Measurements from ENCODE around the gene UCK2.

DNA sequence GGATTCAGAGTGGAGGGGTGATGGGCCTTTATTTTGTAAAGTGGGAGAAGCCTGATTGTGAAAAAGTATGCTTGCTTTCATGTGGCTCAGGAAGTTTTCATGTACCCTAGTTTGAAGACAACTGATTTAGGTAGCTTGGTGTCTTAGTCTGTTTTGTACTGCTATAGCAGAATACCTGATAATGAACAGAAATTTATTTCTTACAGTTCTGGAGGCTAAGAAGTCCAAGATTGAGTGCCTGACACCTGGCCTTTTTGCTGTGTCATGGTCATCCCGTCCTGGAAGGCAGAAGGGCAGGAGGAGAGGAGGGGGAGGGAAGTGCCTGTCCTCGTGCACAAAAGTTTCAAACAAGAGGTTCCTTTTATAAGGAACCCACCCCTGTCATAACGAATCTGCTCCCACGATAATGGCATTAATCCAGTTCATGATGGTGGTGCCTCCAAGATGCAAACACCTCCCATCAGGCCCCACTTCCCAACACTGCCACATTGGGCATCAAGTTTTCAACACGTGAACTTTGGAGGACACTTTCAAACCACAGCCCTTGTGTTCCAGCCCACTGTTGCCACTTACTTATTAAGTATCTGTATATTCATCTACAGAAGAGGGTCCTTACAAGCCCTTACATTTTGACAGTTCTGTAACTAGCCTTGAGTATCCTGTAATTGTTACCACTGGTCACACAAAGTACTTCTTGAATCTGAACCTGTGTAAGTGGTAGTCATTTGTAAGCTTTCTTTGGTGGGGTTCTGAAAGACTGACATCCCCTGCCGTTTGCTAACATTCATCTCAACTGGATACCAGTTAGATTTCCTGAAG lies 9.5 kb downstream of the UCK2 start:
- TF ChIP-seq, protein P1, sequence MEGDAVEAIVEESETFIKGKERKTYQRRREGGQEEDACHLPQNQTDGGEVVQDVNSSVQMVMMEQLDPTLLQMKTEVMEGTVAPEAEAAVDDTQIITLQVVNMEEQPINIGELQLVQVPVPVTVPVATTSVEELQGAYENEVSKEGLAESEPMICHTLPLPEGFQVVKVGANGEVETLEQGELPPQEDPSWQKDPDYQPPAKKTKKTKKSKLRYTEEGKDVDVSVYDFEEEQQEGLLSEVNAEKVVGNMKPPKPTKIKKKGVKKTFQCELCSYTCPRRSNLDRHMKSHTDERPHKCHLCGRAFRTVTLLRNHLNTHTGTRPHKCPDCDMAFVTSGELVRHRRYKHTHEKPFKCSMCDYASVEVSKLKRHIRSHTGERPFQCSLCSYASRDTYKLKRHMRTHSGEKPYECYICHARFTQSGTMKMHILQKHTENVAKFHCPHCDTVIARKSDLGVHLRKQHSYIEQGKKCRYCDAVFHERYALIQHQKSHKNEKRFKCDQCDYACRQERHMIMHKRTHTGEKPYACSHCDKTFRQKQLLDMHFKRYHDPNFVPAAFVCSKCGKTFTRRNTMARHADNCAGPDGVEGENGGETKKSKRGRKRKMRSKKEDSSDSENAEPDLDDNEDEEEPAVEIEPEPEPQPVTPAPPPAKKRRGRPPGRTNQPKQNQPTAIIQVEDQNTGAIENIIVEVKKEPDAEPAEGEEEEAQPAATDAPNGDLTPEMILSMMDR (IDR thresholded peaks at IDR 0.05; ENCODE audit: insufficient read depth, low read depth, low read length): no peak
- no peak for TF ChIP-seq EZH2 (IDR thresholded peaks at IDR 0.05; ENCODE audit: insufficient read depth, low read length)
